ENCODE data around the gene GOLIM4. TPM values are rescaled to one million over a fixed set of nuclear protein-coding genes. Genes with fewer than 3 reads are reported as not detected.

Gene GOLIM4
- polyA plus RNA-seq, 2 of the 4 experiments (the other 2 are of a cell fraction) = 22.4 to 23.6 TPM

- WGBS (ENCODE audit: missing lambda C conversion rate) = 83% methylated on average over 5 of the region's 5 CpGs
- Histone ChIP-seq H3K4me2 (no peak overlapping the region), H3K27ac (no peak overlapping the region), H3K4me1 (no peaks in the 10 kb centered on the region), H3K4me3 (no peak overlapping the region), H3K9me3 (no peaks in the 10 kb centered on the region)
- TF ChIP-seq RAD21 (conservative IDR thresholded peaks at IDR 0.05 in 1 of 2, IDR thresholded peaks at IDR 0.05 in 1 of 2) = no peak
- TF ChIP-seq RCOR1 (IDR thresholded peaks at IDR 0.05; ENCODE audit: low read depth, low read length) = no peak
- TF ChIP-seq ESRRA (IDR thresholded peaks at IDR 0.05; ENCODE audit: borderline replicate concordance, low read length) = no peak
- TF ChIP-seq GATA3 (IDR thresholded peaks at IDR 0.05; ENCODE audit: borderline replicate concordance) = no peak
- no peak for TF ChIP-seq RNF2 (IDR thresholded peaks at IDR 0.05; ENCODE audit: borderline replicate concordance, low read depth)
- no peak for TF ChIP-seq POLR2AphosphoS2 (conservative IDR thresholded peaks at IDR 0.05; ENCODE audit: low read length)
- no peak for TF ChIP-seq HOXA7 (CRISPR knock-in tag; IDR thresholded peaks at IDR 0.05)
- TF ChIP-seq CBX2 (IDR thresholded peaks at IDR 0.05; ENCODE audit: borderline replicate concordance, low read depth) = no peak
- TF ChIP-seq, protein P1, sequence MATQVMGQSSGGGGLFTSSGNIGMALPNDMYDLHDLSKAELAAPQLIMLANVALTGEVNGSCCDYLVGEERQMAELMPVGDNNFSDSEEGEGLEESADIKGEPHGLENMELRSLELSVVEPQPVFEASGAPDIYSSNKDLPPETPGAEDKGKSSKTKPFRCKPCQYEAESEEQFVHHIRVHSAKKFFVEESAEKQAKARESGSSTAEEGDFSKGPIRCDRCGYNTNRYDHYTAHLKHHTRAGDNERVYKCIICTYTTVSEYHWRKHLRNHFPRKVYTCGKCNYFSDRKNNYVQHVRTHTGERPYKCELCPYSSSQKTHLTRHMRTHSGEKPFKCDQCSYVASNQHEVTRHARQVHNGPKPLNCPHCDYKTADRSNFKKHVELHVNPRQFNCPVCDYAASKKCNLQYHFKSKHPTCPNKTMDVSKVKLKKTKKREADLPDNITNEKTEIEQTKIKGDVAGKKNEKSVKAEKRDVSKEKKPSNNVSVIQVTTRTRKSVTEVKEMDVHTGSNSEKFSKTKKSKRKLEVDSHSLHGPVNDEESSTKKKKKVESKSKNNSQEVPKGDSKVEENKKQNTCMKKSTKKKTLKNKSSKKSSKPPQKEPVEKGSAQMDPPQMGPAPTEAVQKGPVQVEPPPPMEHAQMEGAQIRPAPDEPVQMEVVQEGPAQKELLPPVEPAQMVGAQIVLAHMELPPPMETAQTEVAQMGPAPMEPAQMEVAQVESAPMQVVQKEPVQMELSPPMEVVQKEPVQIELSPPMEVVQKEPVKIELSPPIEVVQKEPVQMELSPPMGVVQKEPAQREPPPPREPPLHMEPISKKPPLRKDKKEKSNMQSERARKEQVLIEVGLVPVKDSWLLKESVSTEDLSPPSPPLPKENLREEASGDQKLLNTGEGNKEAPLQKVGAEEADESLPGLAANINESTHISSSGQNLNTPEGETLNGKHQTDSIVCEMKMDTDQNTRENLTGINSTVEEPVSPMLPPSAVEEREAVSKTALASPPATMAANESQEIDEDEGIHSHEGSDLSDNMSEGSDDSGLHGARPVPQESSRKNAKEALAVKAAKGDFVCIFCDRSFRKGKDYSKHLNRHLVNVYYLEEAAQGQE (IDR thresholded peaks at IDR 0.05) = no peak
- TF ChIP-seq FOXS1 (CRISPR knock-in tag; IDR thresholded peaks at IDR 0.05) = no peak
- no peak for TF ChIP-seq HEYL (CRISPR knock-in tag; IDR thresholded peaks at IDR 0.05)
- TF ChIP-seq PHF8 (IDR thresholded peaks at IDR 0.05; ENCODE audit: borderline replicate concordance, low read depth) = no peak
- TF ChIP-seq POLR2A (IDR thresholded peaks at IDR 0.05; ENCODE audit: low read length) = no peak
- no peak for TF ChIP-seq KDM1A (IDR thresholded peaks at IDR 0.05; ENCODE audit: low read depth)
- no peak for TF ChIP-seq JUNB (IDR thresholded peaks at IDR 0.05)
- TF ChIP-seq HOXB13 (CRISPR knock-in tag; IDR thresholded peaks at IDR 0.05; ENCODE audit: low read depth) = no peak
- no peak for TF ChIP-seq SREBF2 (IDR thresholded peaks at IDR 0.05)
- ChIA-PET CTCF (interaction anchor here (0.9 to 6.6 kb wide), 7 partner anchors 10 to 118 kb away, joined by 3 to 92 read pairs (median 3); partner anchors contain the start of gene GOLIM4), POLR2A (no interaction called here)
- FAIRE-seq (no peak), ATAC-seq (no peak), DNase-seq (ENCODE audit: low read depth in 1 of 2, low spot score in 1 of 2) (no peak)
These were observed 47.1 kb downstream of the GOLIM4 start for GRCh38 chr3:168048414-168049330.

DNA sequence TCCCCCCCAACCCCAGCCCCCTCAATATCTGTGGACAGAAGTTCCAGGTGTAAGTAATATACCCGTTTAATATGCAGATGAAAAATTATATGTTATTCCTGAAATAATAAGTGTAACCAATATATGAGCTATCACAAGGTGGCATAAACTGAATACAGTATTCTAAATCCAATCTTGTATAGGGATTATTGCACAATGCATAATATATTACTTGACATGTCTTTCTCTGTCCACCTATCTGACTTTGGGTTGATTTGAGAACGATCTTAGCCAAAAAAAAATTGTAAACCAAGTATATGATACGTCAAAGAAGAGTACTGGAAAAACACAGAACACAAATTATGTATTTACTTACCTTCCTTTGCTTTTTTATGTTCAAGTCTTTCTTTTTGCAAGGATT is 47.8 kb downstream of the GOLIM4 start:
- 80% methylated on average over 3 of the region's 3 CpGs for WGBS (ENCODE audit: missing lambda C conversion rate)
- FAIRE-seq (no peak), DNase-seq (ENCODE audit: low read depth in 1 of 2, low spot score in 1 of 2) (no peak), ATAC-seq (no peak)
- ChIA-PET CTCF (interaction anchor here (0.6 to 6.6 kb wide), 14 partner anchors 10 to 126 kb away, joined by 3 to 92 read pairs (median 3); partner anchors contain the start of gene GOLIM4), POLR2A (no interaction called here)
- TF ChIP-seq EHF (CRISPR knock-in tag; IDR thresholded peaks at IDR 0.05) (no peak), NR3C1 (IDR thresholded peaks at IDR 0.05) (no peak), HOXB13 (CRISPR knock-in tag; IDR thresholded peaks at IDR 0.05; ENCODE audit: low read depth) (no peak), ZFP36 (IDR thresholded peaks at IDR 0.05; ENCODE audit: borderline replicate concordance, partially characterized antibody) (no peak), RARB (CRISPR knock-in tag; IDR thresholded peaks at IDR 0.05) (no peak)
- no peak overlapping the region for H3K27ac ChIP-seq
- no peaks in the 10 kb centered on the region for H3K9me3 ChIP-seq
- H3K4me3 ChIP-seq = no peak overlapping the region
- H3K4me2 ChIP-seq = no peak overlapping the region
- no peaks in the 10 kb centered on the region for H3K4me1 ChIP-seq

All from A549 (cell line).